ENCODE measurements around the gene ATP1A1.

GRCh38 chr1:116382321-116382720 lies 9.3 kb downstream of the ATP1A1 start:
- TF ChIP-seq, protein P1, sequence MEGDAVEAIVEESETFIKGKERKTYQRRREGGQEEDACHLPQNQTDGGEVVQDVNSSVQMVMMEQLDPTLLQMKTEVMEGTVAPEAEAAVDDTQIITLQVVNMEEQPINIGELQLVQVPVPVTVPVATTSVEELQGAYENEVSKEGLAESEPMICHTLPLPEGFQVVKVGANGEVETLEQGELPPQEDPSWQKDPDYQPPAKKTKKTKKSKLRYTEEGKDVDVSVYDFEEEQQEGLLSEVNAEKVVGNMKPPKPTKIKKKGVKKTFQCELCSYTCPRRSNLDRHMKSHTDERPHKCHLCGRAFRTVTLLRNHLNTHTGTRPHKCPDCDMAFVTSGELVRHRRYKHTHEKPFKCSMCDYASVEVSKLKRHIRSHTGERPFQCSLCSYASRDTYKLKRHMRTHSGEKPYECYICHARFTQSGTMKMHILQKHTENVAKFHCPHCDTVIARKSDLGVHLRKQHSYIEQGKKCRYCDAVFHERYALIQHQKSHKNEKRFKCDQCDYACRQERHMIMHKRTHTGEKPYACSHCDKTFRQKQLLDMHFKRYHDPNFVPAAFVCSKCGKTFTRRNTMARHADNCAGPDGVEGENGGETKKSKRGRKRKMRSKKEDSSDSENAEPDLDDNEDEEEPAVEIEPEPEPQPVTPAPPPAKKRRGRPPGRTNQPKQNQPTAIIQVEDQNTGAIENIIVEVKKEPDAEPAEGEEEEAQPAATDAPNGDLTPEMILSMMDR (IDR thresholded peaks at IDR 0.05), result no peak
- no peak for TF ChIP-seq POLR2A (IDR thresholded peaks at IDR 0.05)

Measured in ovary (tissue), 3 donors.